OCI-LY7 (cell line): ENCODE results near the gene ZNF200.

Source experiments
- CTCF ChIP-seq: fragments of 200-600 bp; sonication (generic); conservative IDR thresholded peaks from 2 replicates; pipeline ENCODE4 v1.5.1; 2014; ENCODE audit warnings: mild to moderate bottlenecking, antibody characterized with exemption, low read length, moderate library complexity, mixed read lengths
- EZH2phosphoT487 ChIP-seq: fragments of 200-600 bp; sonication (generic); IDR thresholded peaks from 2 replicates; pipeline ENCODE4 v1.6.1; 2018; ENCODE audit warnings: low read depth, borderline replicate concordance, mild to moderate bottlenecking, mixed run types, antibody characterized with exemption, low read length, moderate library complexity, mixed read lengths

GRCh38 chr16:3248596-3248995 lies 13.6 kb upstream of the ZNF200 start:
- TF ChIP-seq CTCF (no peak), EZH2phosphoT487 (no peak)
